ENCODE data around the gene ADGRF1.

The ADGRF1 gene

DNA sequence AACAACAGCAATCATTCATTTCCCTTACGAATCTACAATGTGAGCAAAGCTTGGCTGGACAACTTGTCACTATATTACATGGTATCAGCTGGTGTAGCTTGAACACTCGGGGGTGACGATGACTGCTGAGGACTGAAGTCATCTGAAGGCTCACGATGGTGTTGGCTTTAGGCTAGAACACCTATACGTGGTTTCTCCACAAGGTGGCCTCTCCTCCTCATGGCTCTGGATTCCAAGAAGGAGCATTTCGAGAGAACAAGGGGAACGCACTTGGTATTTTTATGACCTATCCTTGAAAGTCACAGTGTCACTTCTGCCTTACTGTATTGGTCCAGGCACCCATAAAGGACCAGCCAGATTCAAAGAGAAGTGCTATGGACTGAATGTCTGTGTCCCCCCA lies 37.5 kb upstream of the ADGRF1 start:
- Histone ChIP-seq H3K79me2 (ENCODE audit: insufficient read depth, low read length) (no peaks in the 10 kb centered on the region), H3K9me2 (replicated peaks; ENCODE audit: insufficient read depth, low read length) (no peaks in the 10 kb centered on the region), H3K36me3 (ENCODE audit: low read length) (no peaks in the 10 kb centered on the region), H3K4me2 (ENCODE audit: low read depth, low read length, poor library complexity, severe bottlenecking) (no peak overlapping the region), H2AFZ (ENCODE audit: low read depth, low read length, severe bottlenecking) (no peak overlapping the region), H4K20me1 (ENCODE audit: low read depth, low read length) (no peaks in the 10 kb centered on the region), H3K27ac (ENCODE audit: low read depth, low read length) (no peak overlapping the region), H3K27me3 (ENCODE audit: low read length) (no peaks in the 10 kb centered on the region; the same call in 1 of the 2 replicates), H3K9me3 (ENCODE audit: insufficient read depth, low read length) (no peaks in the 10 kb centered on the region), H3K4me3 (ENCODE audit: insufficient read depth, low read length, poor library complexity, severe bottlenecking) (no peak overlapping the region), H3F3A (ENCODE audit: insufficient read depth) (no peaks in the 10 kb centered on the region), H3K9ac (ENCODE audit: low read length) (no peak overlapping the region)
- no peak for TF ChIP-seq CTCF (IDR thresholded peaks at IDR 0.05; ENCODE audit: insufficient read depth, low read length, poor library complexity, severe bottlenecking)
- no peak for TF ChIP-seq EZH2phosphoT487 (conservative IDR thresholded peaks at IDR 0.05; ENCODE audit: low read length)

DNA sequence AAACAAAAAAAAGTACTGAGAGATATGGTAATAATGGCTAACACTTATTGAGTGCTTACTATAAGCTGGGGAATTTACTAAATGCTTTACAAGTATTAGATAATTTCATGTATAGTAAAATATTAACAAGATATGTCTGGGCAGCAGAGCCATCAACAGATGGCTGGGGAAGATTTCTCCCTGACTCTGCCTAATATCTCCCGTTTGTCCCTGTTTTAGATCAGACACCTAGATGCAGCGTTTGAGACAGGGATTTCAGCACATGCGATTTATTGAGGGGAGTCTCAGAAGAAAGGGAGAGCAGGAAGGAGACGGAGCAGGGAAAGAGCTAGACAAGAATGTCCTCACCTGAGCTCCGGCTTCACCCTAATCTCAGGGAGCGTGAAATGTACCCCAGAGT lies 36.9 kb upstream of the ADGRF1 start:
- Histone ChIP-seq H3K9me2 (replicated peaks; ENCODE audit: insufficient read depth, low read length) (no peaks in the 10 kb centered on the region), H4K20me1 (ENCODE audit: low read depth, low read length) (no peaks in the 10 kb centered on the region)
- TF ChIP-seq EZH2phosphoT487 (conservative IDR thresholded peaks at IDR 0.05; ENCODE audit: low read length) (no peak), CTCF (IDR thresholded peaks at IDR 0.05; ENCODE audit: insufficient read depth, low read length, poor library complexity, severe bottlenecking) (no peak)

GRCh38 chr6:47076422-47077344 lies 34.6 kb upstream of the ADGRF1 start:
- Histone ChIP-seq H3K9ac (ENCODE audit: low read length) (no peak overlapping the region), H3K36me3 (ENCODE audit: low read length) (no peaks in the 10 kb centered on the region), H3K4me3 (ENCODE audit: insufficient read depth, low read length, poor library complexity, severe bottlenecking) (no peak overlapping the region), H3K27me3 (ENCODE audit: low read length) (no peaks in the 10 kb centered on the region; the same call in 1 of the 2 replicates), H2AFZ (ENCODE audit: low read depth, low read length, severe bottlenecking) (no peak overlapping the region), H3K79me2 (ENCODE audit: insufficient read depth, low read length) (no peaks in the 10 kb centered on the region), H3K9me3 (ENCODE audit: insufficient read depth, low read length) (no peaks in the 10 kb centered on the region), H3K9me2 (replicated peaks; ENCODE audit: insufficient read depth, low read length) (no peaks in the 10 kb centered on the region), H3F3A (ENCODE audit: insufficient read depth) (no peaks in the 10 kb centered on the region), H3K4me2 (ENCODE audit: low read depth, low read length, poor library complexity, severe bottlenecking) (no peak overlapping the region), H3K27ac (ENCODE audit: low read depth, low read length) (no peak overlapping the region), H4K20me1 (ENCODE audit: low read depth, low read length) (no peaks in the 10 kb centered on the region)
- no peak for TF ChIP-seq EZH2phosphoT487 (conservative IDR thresholded peaks at IDR 0.05; ENCODE audit: low read length)
- no peak for TF ChIP-seq CTCF (IDR thresholded peaks at IDR 0.05; ENCODE audit: insufficient read depth, low read length, poor library complexity, severe bottlenecking)

More for the DNA sequence above, 36.9 kb upstream of the ADGRF1 start:
- Histone ChIP-seq H3K4me3 (ENCODE audit: insufficient read depth, low read length, poor library complexity, severe bottlenecking) (no peak overlapping the region), H3K4me2 (ENCODE audit: low read depth, low read length, poor library complexity, severe bottlenecking) (no peak overlapping the region), H3F3A (ENCODE audit: insufficient read depth) (no peaks in the 10 kb centered on the region), H3K79me2 (ENCODE audit: insufficient read depth, low read length) (no peaks in the 10 kb centered on the region), H3K36me3 (ENCODE audit: low read length) (no peaks in the 10 kb centered on the region), H3K27me3 (ENCODE audit: low read length) (no peaks in the 10 kb centered on the region; the same call in 1 of the 2 replicates), H3K9ac (ENCODE audit: low read length) (no peak overlapping the region), H2AFZ (ENCODE audit: low read depth, low read length, severe bottlenecking) (no peak overlapping the region), H3K27ac (ENCODE audit: low read depth, low read length) (no peak overlapping the region), H3K9me3 (ENCODE audit: insufficient read depth, low read length) (no peaks in the 10 kb centered on the region)
